Progenitor cell of endocrine pancreas (in vitro differentiated cells): ENCODE measurements around the gene AKAP8L. TPM values are rescaled to one million over a fixed set of nuclear protein-coding genes. Genes with fewer than 3 reads are reported as not detected.

ENCODE experiments used
- DNase-seq: peaks from one replicate; pipeline ENCODE4 v3.0.0; 2021; ENCODE audit warnings: low spot score; ENCODE audit not compliant: unreplicated experiment
- H3K27ac Mint-ChIP-seq: 2 replicates; pipeline ENCODE4 v1.8.0; 2021; ENCODE audit warnings: mild to moderate bottlenecking, moderate library complexity, mixed read lengths
- H3K27me3 Mint-ChIP-seq: 2 replicates; pipeline ENCODE4 v1.8.0; 2021; ENCODE audit warnings: mixed read lengths
- H3K36me3 Mint-ChIP-seq: 2 replicates; pipeline ENCODE4 v1.8.0; 2022; ENCODE audit warnings: mixed read lengths; ENCODE audit not compliant: insufficient read depth
- H3K4me1 Mint-ChIP-seq: 2 replicates; pipeline ENCODE4 v1.8.0; 2021; ENCODE audit warnings: low read depth, mixed read lengths
- H3K4me3 Mint-ChIP-seq: 2 replicates; pipeline ENCODE4 v1.8.0; 2021; ENCODE audit warnings: low read depth, mild to moderate bottlenecking, moderate library complexity, mixed read lengths
- H3K9me3 Mint-ChIP-seq: 2 replicates; pipeline ENCODE4 v1.8.0; 2021; ENCODE audit warnings: low read depth, mixed read lengths
- CTCF ChIP-seq: fragments of 200-600 bp; sonication (generic); IDR thresholded peaks from one replicate; pipeline ENCODE4 v1.5.0; 2021; ENCODE audit warnings: antibody characterized with exemption, mild to moderate bottlenecking; ENCODE audit not compliant: unreplicated experiment
- long read RNA-seq: library from polyadenylated mRNA; unstranded; transcript quantifications from one replicate; pipeline ENCODE4 v2.0.0, GENCODE V29; 2020
- total RNA-seq: library from RNA; stranded (reverse); gene quantifications from 2 replicates; pipeline ENCODE4 v1.2.1, GENCODE V29; 2021

AKAP8L gene, protein sequence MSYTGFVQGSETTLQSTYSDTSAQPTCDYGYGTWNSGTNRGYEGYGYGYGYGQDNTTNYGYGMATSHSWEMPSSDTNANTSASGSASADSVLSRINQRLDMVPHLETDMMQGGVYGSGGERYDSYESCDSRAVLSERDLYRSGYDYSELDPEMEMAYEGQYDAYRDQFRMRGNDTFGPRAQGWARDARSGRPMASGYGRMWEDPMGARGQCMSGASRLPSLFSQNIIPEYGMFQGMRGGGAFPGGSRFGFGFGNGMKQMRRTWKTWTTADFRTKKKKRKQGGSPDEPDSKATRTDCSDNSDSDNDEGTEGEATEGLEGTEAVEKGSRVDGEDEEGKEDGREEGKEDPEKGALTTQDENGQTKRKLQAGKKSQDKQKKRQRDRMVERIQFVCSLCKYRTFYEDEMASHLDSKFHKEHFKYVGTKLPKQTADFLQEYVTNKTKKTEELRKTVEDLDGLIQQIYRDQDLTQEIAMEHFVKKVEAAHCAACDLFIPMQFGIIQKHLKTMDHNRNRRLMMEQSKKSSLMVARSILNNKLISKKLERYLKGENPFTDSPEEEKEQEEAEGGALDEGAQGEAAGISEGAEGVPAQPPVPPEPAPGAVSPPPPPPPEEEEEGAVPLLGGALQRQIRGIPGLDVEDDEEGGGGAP
- 208 and 228 TPM in 2 replicates for total RNA-seq
- long read RNA-seq, partial matches to known transcripts: 7 of 16 reads
- long read RNA-seq, other reads (novel, unspliced or antisense): 6 of 16 reads

DNA sequence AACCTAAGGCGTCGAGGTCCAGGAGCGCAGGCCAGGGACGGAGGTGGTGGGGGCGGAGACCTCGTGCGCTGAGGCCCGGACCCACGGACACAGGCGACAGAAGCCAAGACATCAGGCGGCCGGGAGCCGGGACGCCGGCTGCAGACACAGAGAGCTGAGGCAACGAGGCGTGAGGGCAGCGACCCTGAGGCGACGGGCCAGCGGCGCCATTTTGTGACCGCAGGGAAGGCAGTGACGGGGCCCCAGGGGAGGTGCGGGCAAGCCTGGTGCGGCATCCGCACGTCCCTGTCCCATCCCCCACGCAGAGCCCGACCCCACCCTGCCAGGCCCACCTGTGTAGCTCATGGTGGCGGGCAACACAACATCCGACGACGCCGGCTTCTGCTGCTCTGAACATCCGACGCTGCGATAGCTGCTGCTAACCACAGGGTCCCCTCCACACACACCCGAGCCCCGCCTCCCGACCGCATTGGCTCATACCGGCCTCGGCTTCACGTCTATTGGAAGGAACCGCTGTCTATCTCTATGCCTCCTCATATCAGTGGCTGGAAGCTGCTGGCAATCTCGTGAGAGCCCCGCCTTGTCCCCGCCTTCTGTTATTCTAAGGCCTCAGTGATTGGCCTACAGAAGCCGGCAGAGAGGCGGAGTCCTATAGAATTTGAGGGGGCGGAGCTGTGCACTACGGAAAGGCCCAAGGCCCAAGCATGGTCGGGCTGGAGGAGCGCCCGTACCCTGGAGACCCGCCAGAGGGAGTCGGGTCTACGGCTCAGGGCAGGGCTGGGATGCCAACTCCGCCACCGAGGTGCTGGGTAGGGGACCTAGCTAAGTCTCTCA lies at the start of gene AKAP8L:
AKAP8L (minus strand) TSS at position 410 of the 834 bp plus-strand sequence; CDS start at position 345, 65 bp downstream.
- Mint-ChIP-seq H3K4me1 (peaks cover 23% of the 10 kb centered on the region), H3K27me3 (no peaks in the 10 kb centered on the region), H3K27ac (peak within 1 kb of the TSS; percentile 100), H3K36me3 (peaks cover 20% of the 10 kb centered on the region), H3K9me3 (no peaks in the 10 kb centered on the region), H3K4me3 (peak within 1 kb of the TSS; percentile 100)
- peak; percentile 95 for DNase-seq
- peak; percentile 75 for TF ChIP-seq CTCF

GRCh38 chr19:15467734-15468214 lies 49.0 kb upstream of the AKAP8L start:
- no peaks in the 10 kb centered on the region for H3K4me1 Mint-ChIP-seq
- no peak for TF ChIP-seq CTCF
- no peak overlapping the region for H3K4me3 Mint-ChIP-seq
- no peak for DNase-seq
- peaks cover 49% of the 10 kb centered on the region for H3K27me3 Mint-ChIP-seq
- H3K27ac Mint-ChIP-seq: no peak overlapping the region
- H3K9me3 Mint-ChIP-seq: peaks cover 2% of the 10 kb centered on the region
- H3K36me3 Mint-ChIP-seq: no peaks in the 10 kb centered on the region

DNA sequence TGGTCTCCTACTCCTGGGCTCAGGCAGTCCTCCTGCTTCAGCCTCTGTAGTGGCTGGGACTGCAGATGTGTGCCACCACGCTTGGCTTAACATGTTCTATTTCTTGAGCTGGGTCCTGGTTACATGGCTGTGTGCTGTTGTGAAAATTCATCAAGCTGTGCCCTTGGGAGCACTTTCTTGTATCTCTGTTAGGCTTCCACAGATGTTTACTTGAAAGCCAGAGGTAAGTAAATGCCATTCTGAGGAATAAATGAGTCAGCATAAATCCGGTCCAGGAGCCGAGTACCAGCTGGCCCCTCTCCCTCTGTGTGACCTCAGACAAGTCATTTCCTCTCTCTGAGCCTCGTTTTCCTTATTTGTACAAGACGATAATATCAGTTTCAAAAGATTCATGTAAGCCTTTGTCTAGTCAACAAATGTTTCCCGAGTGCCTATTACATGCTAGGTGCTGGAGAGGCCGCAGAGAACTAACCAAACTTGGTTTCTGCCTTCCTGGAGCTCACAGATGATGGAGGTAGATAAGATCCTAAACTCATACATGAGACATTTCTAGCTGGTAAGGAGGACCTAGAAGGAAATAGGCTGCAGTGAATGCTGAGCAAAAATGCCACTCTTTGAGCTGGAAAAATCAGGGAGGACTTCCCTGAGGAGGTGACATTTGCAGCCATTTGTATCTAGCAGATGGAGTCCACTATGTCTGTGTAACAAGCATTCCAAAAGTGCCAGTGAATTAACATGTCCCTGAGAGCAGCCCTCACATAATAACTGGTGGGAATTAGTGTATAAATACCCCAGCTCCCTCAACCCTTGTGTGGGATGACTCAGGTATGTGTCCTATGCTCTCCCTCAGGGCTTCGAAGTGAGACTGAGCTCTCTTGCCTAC lies 48.3 kb upstream of the AKAP8L start:
- Mint-ChIP-seq H3K4me3 (no peak overlapping the region), H3K27ac (no peak overlapping the region), H3K36me3 (no peaks in the 10 kb centered on the region), H3K27me3 (peaks cover 55% of the 10 kb centered on the region), H3K4me1 (no peaks in the 10 kb centered on the region), H3K9me3 (no peaks in the 10 kb centered on the region)
- no peak for TF ChIP-seq CTCF
- DNase-seq: no peak

DNA sequence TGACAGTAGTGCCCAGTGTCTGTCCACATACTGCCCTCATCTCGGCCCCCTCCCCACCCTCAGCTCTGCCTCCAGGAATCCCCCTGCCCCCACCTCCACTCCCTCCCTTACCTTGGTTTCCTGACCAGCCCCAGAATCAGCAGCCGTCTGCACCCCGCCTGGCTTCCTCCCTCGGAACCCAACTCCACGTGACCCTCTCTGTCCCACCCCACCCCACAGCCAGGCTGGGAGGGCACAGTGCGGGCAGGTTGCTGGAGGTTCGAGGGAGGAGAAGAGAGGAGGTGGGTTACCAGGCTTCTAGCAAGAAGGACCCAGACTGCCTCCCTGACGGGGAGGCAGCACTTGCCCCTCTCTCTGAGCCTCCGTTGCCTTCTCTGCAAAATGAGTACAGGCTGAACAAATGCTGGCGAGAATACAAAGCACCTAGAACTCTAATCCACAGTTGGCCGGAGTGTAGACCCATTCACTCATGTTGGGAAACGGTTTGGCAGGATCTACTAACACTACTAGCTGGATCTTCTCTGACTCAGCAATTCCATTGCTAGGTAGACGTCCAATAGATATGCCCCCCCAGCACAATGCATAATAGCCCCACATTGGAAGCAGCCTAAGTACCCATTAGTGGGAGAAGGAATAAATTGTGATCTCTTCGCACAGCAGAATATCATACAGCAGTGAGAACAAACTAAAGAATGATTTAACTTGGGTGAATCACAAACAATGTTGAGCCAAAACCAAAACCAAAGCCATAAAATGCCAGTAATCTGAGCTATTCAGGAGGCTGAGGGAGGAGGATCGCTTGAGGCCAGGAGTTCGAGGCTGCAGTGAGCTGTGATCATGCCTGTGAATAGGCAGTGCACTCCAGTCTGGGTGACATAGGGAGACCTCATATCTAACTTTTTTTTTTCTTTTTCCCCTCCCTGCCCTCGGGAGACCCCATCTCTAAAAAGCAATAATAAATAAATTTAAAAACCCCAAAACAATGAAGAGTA lies 45.9 kb upstream of the AKAP8L start, which contains the start of gene RASAL3:
RASAL3 (minus strand) TSS at position 151 of the 992 bp plus-strand sequence. CDS start 186 bp downstream, outside the sequence.
- Mint-ChIP-seq H3K27ac (no peak within 1 kb of the TSS), H3K9me3 (no peaks in the 10 kb centered on the region), H3K27me3 (peaks cover 68% of the 10 kb centered on the region), H3K4me3 (no peak within 1 kb of the TSS), H3K36me3 (no peaks in the 10 kb centered on the region), H3K4me1 (no peaks in the 10 kb centered on the region)
- no peak for TF ChIP-seq CTCF
- DNase-seq: no peak
